HL-60 (cell line): ENCODE data around the gene LINGO3.

ENCODE experiments used
- GABPA ChIP-seq: IDR thresholded peaks from 2 replicates; pipeline ENCODE4 v1.6.1; 2012; ENCODE audit warnings: low read depth
- POLR2AphosphoS5 ChIP-seq: IDR thresholded peaks from 2 replicates; pipeline ENCODE4 v1.6.1; 2012; ENCODE audit warnings: low read depth
- SPI1 ChIP-seq: IDR thresholded peaks from 2 replicates; pipeline ENCODE4 v1.6.1; 2012; ENCODE audit warnings: low read depth, mild to moderate bottlenecking, borderline replicate concordance
- TF ChIP-seq, protein P1 (sequence below): IDR thresholded peaks from one replicate; pipeline ENCODE4 v1.5.1; 2011; ENCODE audit warnings: low read length, control low read depth, inconsistent platforms; ENCODE audit not compliant: insufficient read depth
- TF ChIP-seq, protein P2 (sequence below): IDR thresholded peaks from 2 replicates; pipeline ENCODE4 v1.6.1; 2012; ENCODE audit warnings: low read depth; ENCODE audit not compliant: insufficient replicate concordance

GRCh38 chr19:2317300-2317699 lies 9.3 kb upstream of the LINGO3 start:
- TF ChIP-seq, protein P1, sequence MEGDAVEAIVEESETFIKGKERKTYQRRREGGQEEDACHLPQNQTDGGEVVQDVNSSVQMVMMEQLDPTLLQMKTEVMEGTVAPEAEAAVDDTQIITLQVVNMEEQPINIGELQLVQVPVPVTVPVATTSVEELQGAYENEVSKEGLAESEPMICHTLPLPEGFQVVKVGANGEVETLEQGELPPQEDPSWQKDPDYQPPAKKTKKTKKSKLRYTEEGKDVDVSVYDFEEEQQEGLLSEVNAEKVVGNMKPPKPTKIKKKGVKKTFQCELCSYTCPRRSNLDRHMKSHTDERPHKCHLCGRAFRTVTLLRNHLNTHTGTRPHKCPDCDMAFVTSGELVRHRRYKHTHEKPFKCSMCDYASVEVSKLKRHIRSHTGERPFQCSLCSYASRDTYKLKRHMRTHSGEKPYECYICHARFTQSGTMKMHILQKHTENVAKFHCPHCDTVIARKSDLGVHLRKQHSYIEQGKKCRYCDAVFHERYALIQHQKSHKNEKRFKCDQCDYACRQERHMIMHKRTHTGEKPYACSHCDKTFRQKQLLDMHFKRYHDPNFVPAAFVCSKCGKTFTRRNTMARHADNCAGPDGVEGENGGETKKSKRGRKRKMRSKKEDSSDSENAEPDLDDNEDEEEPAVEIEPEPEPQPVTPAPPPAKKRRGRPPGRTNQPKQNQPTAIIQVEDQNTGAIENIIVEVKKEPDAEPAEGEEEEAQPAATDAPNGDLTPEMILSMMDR = no peak
- TF ChIP-seq POLR2AphosphoS5 (no peak), SPI1 (no peak), GABPA (no peak)
- TF ChIP-seq, protein P2, sequence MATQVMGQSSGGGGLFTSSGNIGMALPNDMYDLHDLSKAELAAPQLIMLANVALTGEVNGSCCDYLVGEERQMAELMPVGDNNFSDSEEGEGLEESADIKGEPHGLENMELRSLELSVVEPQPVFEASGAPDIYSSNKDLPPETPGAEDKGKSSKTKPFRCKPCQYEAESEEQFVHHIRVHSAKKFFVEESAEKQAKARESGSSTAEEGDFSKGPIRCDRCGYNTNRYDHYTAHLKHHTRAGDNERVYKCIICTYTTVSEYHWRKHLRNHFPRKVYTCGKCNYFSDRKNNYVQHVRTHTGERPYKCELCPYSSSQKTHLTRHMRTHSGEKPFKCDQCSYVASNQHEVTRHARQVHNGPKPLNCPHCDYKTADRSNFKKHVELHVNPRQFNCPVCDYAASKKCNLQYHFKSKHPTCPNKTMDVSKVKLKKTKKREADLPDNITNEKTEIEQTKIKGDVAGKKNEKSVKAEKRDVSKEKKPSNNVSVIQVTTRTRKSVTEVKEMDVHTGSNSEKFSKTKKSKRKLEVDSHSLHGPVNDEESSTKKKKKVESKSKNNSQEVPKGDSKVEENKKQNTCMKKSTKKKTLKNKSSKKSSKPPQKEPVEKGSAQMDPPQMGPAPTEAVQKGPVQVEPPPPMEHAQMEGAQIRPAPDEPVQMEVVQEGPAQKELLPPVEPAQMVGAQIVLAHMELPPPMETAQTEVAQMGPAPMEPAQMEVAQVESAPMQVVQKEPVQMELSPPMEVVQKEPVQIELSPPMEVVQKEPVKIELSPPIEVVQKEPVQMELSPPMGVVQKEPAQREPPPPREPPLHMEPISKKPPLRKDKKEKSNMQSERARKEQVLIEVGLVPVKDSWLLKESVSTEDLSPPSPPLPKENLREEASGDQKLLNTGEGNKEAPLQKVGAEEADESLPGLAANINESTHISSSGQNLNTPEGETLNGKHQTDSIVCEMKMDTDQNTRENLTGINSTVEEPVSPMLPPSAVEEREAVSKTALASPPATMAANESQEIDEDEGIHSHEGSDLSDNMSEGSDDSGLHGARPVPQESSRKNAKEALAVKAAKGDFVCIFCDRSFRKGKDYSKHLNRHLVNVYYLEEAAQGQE = no peak
